Smooth muscle cell (in vitro differentiated cells): ENCODE results near the gene SLC37A1. TPM values are rescaled to one million over a fixed set of nuclear protein-coding genes. Genes with fewer than 3 reads are reported as not detected.
A peak's percentile ranks its signal among the peaks of the same experiment; 100 is the strongest.

Experiments
- DNase-seq: peaks from one replicate; lab custom pipeline; 2025; ENCODE audit not compliant: unreplicated experiment; lab: John Stamatoyannopoulos, UW
- H2AFZ ChIP-seq: fragments of 200-600 bp; sonication (generic); 2 replicates; pipeline ENCODE4 v1.6.0; 2016; ENCODE audit warnings: antibody characterized with exemption, low read depth, mild to moderate bottlenecking
- H3F3A ChIP-seq: fragments of 200-600 bp; sonication (generic); 2 replicates; pipeline ENCODE4 v1.6.0; 2017; ENCODE audit warnings: antibody characterized with exemption, low read depth
- H3K27ac ChIP-seq: fragments of 200-600 bp; sonication (generic); 2 replicates; pipeline ENCODE4 v1.5.1; 2016; ENCODE audit warnings: low read depth, mild to moderate bottlenecking
- H3K27me3 ChIP-seq: fragments of 200-600 bp; sonication (generic); 2 replicates; pipeline ENCODE4 v1.6.1; 2016; ENCODE audit warnings: low read depth, mild to moderate bottlenecking
- H3K36me3 ChIP-seq: fragments of 200-600 bp; sonication (generic); 2 replicates; pipeline ENCODE4 v1.5.1; 2016; ENCODE audit warnings: low read depth
- H3K4me1 ChIP-seq: fragments of 200-600 bp; sonication (generic); 2 replicates; pipeline ENCODE4 v1.5.1; 2016; ENCODE audit warnings: low read depth
- H3K4me2 ChIP-seq: fragments of 200-600 bp; sonication (generic); 2 replicates; pipeline ENCODE4 v1.6.0; 2016; ENCODE audit warnings: mild to moderate bottlenecking
- H3K4me3 ChIP-seq: fragments of 200-600 bp; sonication (generic); 2 replicates; pipeline ENCODE4 v1.5.1; 2016; ENCODE audit warnings: mild to moderate bottlenecking
- H3K79me2 ChIP-seq: fragments of 200-600 bp; sonication (generic); 2 replicates; pipeline ENCODE4 v1.6.0; 2016; ENCODE audit warnings: low read depth, mild to moderate bottlenecking
- H3K9ac ChIP-seq: fragments of 200-600 bp; sonication (generic); 2 replicates; pipeline ENCODE4 v1.6.0; 2016; ENCODE audit warnings: low read depth
- H3K9me3 ChIP-seq: fragments of 200-600 bp; sonication (generic); replicated peaks from 2 replicates; pipeline ENCODE4 v1.5.1; 2016; ENCODE audit warnings: low read depth
- H4K20me1 ChIP-seq: fragments of 200-600 bp; sonication (generic); 2 replicates; pipeline ENCODE4 v1.6.0; 2016; ENCODE audit warnings: low read depth
- WGBS: methylation state at CpG from one replicate; pipeline ENCODE4 v1.1.7; 2016; ENCODE audit warnings: low lambda C conversion rate; 5-methylcytosine and 5-hydroxymethylcytosine counted together
- polyA plus RNA-seq: library from polyadenylated mRNA; unstranded; fragments of >200 nt; fragmentation: Nextera tagmentation; extraction: Ambion mirVana; gene quantifications from 2 replicates; pipeline ENCODE4 v1.2.1, GENCODE V29; 2016
- total RNA-seq: library from RNA; depleted of rRNA; stranded (reverse); fragments of >200 nt; gene quantifications from 2 replicates; pipeline ENCODE4 v1.2.3, GENCODE V29; 2014
- TF ChIP-seq, protein P1 (sequence below): fragments of 200-600 bp; sonication (generic); IDR thresholded peaks from 2 replicates; pipeline ENCODE4 v1.5.1; 2017; ENCODE audit warnings: borderline replicate concordance, mild to moderate bottlenecking, antibody characterized with exemption; ENCODE audit not compliant: insufficient read depth, poor library complexity, severe bottlenecking

Gene SLC37A1
- total RNA-seq = 18.0 and 19.4 TPM in 2 replicates
- polyA plus RNA-seq = 14.6 and 15.0 TPM in 2 replicates

DNA sequence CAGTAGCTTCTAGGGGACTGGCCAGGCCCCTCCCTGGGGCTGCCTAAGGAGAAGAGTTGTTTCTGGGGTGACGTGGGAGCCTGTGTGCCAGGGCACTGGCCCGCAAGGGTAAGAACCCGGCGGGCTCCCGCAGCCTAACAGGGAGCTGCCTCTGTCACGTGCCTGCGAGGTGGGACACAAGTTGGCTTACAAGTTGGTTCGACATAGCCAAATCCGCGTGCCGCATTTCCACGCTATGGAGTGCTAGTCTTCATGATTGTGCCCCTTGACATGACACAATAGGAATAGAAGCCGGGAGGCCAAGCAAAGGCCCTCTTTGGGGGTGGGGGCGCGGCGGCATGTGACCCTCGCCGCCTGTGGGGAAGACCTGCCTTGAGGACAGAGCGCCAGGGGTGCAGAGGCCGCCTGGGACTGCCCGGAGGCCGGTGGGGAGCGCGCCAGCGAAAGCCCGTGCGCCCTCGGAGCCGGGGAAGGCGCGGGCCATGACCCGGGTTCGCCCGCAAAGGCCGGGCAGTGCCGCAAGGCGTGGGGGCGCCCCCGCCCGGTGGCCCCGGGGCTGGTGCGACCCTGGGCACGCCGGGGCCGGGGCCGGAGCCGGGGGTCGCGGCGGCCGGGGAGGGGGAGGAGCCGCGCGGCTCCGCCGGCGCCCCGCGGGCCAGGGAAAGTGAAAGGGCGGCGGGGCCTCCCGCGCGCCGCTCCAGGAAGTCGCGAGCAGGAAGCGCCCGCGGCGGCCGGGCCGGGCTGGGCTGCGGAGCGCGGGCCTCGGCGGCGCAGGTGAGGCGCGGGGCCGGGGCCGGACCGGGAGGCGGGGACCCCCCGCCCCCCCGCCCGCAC, at the start of gene SLC37A1:
Gene SLC37A1, plus strand, starts transcription at position 702 of the 834 bp plus-strand sequence. CDS start 4,603 bp downstream, outside the sequence.
- Histone ChIP-seq H3K27ac (peak within 1 kb of the TSS; percentile 90), H3K9ac (peak within 1 kb of the TSS; percentile 58), H3K27me3 (no peaks in the 10 kb centered on the region), H3K9me3 (no peaks in the 10 kb centered on the region), H3K4me3 (peak within 1 kb of the TSS; percentile 77), H2AFZ (peak within 1 kb of the TSS; percentile 91), H3K4me1 (peaks cover 25% of the 10 kb centered on the region), H3F3A (peaks cover 19% of the 10 kb centered on the region), H3K79me2 (no peaks in the 10 kb centered on the region), H3K4me2 (peak within 1 kb of the TSS; percentile 94), H4K20me1 (no peaks in the 10 kb centered on the region), H3K36me3 (no peaks in the 10 kb centered on the region)
- TF ChIP-seq, protein P1, sequence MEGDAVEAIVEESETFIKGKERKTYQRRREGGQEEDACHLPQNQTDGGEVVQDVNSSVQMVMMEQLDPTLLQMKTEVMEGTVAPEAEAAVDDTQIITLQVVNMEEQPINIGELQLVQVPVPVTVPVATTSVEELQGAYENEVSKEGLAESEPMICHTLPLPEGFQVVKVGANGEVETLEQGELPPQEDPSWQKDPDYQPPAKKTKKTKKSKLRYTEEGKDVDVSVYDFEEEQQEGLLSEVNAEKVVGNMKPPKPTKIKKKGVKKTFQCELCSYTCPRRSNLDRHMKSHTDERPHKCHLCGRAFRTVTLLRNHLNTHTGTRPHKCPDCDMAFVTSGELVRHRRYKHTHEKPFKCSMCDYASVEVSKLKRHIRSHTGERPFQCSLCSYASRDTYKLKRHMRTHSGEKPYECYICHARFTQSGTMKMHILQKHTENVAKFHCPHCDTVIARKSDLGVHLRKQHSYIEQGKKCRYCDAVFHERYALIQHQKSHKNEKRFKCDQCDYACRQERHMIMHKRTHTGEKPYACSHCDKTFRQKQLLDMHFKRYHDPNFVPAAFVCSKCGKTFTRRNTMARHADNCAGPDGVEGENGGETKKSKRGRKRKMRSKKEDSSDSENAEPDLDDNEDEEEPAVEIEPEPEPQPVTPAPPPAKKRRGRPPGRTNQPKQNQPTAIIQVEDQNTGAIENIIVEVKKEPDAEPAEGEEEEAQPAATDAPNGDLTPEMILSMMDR = no peak
- WGBS = 41% methylated on average over 23 of the region's 88 CpGs
- DNase-seq = no peak

DNA sequence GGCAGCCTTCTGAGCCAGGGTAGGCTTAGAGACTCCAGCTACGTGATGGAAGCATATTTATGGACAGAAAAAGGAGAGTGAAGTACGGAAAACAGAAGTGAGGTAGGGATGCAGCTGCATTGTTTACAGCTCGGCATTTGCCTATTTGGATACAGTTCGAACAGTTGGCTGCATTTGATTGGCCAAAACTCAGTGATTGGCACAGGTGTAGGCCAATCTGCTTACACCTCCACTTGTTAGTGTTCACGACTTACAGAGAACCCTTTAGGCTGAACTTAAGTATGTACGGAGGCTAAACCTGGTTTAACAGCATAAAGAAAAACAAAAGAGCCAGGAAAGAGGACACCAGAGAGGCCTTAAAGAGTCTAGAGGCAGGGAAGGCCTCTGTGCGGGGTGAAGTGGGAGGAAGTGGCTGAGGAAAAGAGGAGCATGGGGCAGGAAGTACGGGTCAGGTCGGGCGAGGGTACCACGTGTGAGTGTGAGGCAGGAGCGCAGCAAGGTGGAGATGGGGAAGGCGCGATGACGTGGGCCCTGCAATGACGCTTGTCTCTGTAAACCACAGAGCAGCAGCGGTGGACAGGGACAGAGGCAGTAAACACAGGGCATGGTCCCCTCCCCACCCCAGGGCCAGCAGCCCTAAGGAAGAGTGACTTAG, 49.7 kb upstream of the SLC37A1 start:
- Histone ChIP-seq H3F3A (peaks cover 13% of the 10 kb centered on the region), H3K4me2 (no peak overlapping the region), H3K27me3 (no peaks in the 10 kb centered on the region), H3K4me3 (no peak overlapping the region), H3K9ac (no peak overlapping the region), H3K79me2 (no peaks in the 10 kb centered on the region), H3K4me1 (peaks cover 11% of the 10 kb centered on the region), H2AFZ (no peak overlapping the region), H4K20me1 (no peaks in the 10 kb centered on the region), H3K9me3 (no peaks in the 10 kb centered on the region), H3K27ac (no peak overlapping the region), H3K36me3 (no peaks in the 10 kb centered on the region)
- TF ChIP-seq, protein P1 = no peak
- 87% methylated on average over 17 of the region's 17 CpGs for WGBS
- no peak for DNase-seq

DNA sequence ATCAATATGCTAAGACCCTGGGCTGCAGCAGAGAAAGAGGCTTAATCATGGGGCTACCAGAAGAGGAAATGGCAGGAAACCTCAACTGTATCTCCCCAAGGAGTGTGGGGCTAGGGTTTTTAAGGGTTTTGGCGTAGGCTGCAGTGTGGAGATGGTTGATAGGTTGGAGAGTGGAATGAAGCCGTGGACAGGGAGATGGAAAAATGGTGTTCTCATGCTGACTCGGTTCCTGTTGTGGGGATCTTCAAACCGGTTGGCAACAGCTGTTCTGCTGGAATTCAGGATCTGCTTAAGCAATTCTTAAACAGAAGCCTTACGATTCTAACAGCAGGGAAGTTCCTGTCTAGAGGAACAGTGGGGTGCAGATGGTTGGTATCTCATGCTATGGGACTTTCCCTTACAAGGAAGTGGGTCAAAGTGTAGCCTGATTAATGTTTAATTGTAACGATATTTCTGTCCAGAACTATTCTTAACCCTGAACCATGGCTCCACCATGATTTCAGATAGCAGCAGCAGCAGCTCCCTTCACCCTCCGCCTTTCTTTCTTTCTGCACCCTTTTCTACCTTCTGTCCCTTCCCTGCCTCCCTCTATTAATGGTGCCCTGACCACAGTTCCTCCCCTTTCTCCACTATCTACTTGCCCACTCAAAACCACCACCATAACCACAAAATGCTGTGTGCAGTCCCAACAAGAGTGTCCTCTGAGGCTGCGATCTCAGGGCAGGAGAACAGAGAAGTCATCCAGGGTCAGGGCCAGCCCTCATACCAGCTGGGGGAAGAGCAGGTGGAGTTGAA, 48.4 kb upstream of the SLC37A1 start:
- H3K36me3 ChIP-seq = no peaks in the 10 kb centered on the region
- peak overlapping the region; percentile 7 for H3K27ac ChIP-seq
- TF ChIP-seq, protein P1 = no peak
- no peak overlapping the region for H3K9ac ChIP-seq
- no peak overlapping the region for H2AFZ ChIP-seq
- no peaks in the 10 kb centered on the region for H3K79me2 ChIP-seq
- peak overlapping the region; percentile 11 for H3K4me2 ChIP-seq
- H3F3A ChIP-seq = peaks cover 13% of the 10 kb centered on the region
- no peaks in the 10 kb centered on the region for H4K20me1 ChIP-seq
- WGBS = 36% methylated on average over 8 of the region's 8 CpGs
- DNase-seq = no peak
- H3K27me3 ChIP-seq = no peaks in the 10 kb centered on the region
- no peak overlapping the region for H3K4me3 ChIP-seq
- no peaks in the 10 kb centered on the region for H3K9me3 ChIP-seq
- H3K4me1 ChIP-seq = peaks cover 9% of the 10 kb centered on the region
